Esophagus muscularis mucosa (tissue), 3 donors: ENCODE data around the gene SLC7A8.

ENCODE experiments used
- POLR2A ChIP-seq: fragments of 450-650 bp; IDR thresholded peaks from one replicate; pipeline ENCODE4 v1.6.1; 2017; ENCODE audit warnings: antibody characterized with exemption, moderate library complexity, mild to moderate bottlenecking, low read depth
- POLR2AphosphoS5 ChIP-seq, 2 donors: sonication (generic); formaldehyde crosslinking; IDR thresholded peaks; one replicate each; pipeline ENCODE4 v1.6.1; 2017; ENCODE audit warnings: antibody characterized with exemption in 2 of 2
- TF ChIP-seq, protein P1 (sequence below), 3 experiments: fragments of 200-600 bp in 2 of 3; fragments of 450-650 bp in 1 of 3; sonication (generic) in 2 of 3; IDR thresholded peaks; one replicate each; pipeline ENCODE4 v1.5.1; 2017 to 2019; ENCODE audit warnings: antibody characterized with exemption in 3 of 3, mild to moderate bottlenecking in 2 of 3, moderate library complexity in 1 of 3

DNA sequence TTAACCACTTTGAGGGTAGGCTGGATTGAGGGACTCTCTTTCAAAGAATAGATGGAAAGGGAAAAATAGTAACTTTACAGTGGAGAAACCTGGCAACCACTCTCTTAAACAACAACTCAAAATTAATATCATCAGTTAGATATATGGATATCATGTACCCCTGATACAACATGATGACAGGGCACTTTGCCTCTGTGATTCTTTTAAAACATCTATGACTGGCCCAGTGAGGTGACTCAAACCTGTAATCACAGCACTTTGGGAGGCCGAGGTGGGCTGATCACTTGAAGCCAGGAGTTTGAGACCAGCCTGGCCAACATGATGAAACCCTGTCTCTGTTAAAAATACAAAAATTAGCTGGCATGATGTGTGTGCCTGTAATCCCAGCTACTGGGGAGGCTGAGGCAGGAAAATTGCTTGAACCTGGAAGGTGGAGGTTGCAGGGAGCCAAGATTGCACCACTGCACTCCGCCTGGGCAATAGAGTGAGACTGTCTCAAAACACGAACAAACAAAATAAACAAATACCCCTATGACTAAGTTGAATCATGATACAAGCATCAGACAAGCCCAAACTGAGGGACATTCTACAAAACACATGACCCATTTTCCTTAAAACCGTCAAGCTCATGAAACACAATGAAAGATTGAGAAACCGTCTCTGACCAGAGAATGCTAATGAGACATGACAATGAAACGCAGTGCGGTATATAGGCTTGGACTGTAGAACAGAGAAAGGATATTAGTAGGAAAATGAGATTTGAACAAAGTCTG lies 26.4 kb upstream of the SLC7A8 start:
- TF ChIP-seq POLR2A (no peak), POLR2AphosphoS5 (IDR thresholded peaks at IDR 0.05) (no peak)
- TF ChIP-seq, protein P1, sequence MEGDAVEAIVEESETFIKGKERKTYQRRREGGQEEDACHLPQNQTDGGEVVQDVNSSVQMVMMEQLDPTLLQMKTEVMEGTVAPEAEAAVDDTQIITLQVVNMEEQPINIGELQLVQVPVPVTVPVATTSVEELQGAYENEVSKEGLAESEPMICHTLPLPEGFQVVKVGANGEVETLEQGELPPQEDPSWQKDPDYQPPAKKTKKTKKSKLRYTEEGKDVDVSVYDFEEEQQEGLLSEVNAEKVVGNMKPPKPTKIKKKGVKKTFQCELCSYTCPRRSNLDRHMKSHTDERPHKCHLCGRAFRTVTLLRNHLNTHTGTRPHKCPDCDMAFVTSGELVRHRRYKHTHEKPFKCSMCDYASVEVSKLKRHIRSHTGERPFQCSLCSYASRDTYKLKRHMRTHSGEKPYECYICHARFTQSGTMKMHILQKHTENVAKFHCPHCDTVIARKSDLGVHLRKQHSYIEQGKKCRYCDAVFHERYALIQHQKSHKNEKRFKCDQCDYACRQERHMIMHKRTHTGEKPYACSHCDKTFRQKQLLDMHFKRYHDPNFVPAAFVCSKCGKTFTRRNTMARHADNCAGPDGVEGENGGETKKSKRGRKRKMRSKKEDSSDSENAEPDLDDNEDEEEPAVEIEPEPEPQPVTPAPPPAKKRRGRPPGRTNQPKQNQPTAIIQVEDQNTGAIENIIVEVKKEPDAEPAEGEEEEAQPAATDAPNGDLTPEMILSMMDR (IDR thresholded peaks at IDR 0.05): no peak
